DND-41 (cell line): Measurements from ENCODE around the gene SAMD8.

Source experiments
- ATAC-seq: fragments of 200-7000 bp; cut with Tn5 transposase; 3 replicates; pipeline ENCODE4 v1.9.1; 2021; ENCODE audit warnings: low read depth; ENCODE audit not compliant: insufficient read depth
- DNase-seq: peaks from one replicate; pipeline ENCODE4 v3.0.0-alpha.2; 2020
- H2AFZ ChIP-seq: 2 replicates; pipeline ENCODE4 v1.6.0; 2012; ENCODE audit warnings: low read depth, low read length
- H3K27ac ChIP-seq: 2 replicates; pipeline ENCODE4 v1.5.1; 2012; ENCODE audit warnings: low read length, inconsistent platforms
- H3K27me3 ChIP-seq: fragments of 200-600 bp; sonication (generic); 2 replicates; pipeline ENCODE4 v1.6.0; 2012; ENCODE audit warnings: low read length, mild to moderate bottlenecking, inconsistent platforms; ENCODE audit not compliant: insufficient read depth, poor library complexity
- H3K36me3 ChIP-seq: 2 replicates; pipeline ENCODE4 v1.5.1; 2012; ENCODE audit warnings: low read length, inconsistent platforms; ENCODE audit not compliant: insufficient read depth
- H3K4me1 ChIP-seq: 2 replicates; pipeline ENCODE4 v1.5.1; 2012; ENCODE audit warnings: mild to moderate bottlenecking, low read length; ENCODE audit not compliant: insufficient read depth
- H3K4me2 ChIP-seq: 2 replicates; pipeline ENCODE4 v1.6.0; 2012; ENCODE audit warnings: mild to moderate bottlenecking, moderate library complexity, low read length, inconsistent platforms; ENCODE audit not compliant: insufficient read depth
- H3K4me3 ChIP-seq, 2 experiments: fragments of 200-600 bp in 1 of 2; shearing (Covaris generic) in 1 of 2; 2 replicates each; pipeline ENCODE4 v1.5.1; 2012 to 2016; ENCODE audit warnings: inconsistent platforms in 2 of 2, low read length in 2 of 2, mild to moderate bottlenecking in 2 of 2, low read depth in 1 of 2, moderate library complexity in 1 of 2
- H3K79me2 ChIP-seq: 2 replicates; pipeline ENCODE4 v1.6.0; 2012; ENCODE audit warnings: low read length, inconsistent platforms; ENCODE audit not compliant: insufficient read depth
- H3K9ac ChIP-seq: 2 replicates; pipeline ENCODE4 v1.6.0; 2012; ENCODE audit warnings: low read depth, mild to moderate bottlenecking, inconsistent platforms, low read length, moderate library complexity
- H3K9me3 ChIP-seq: 2 replicates; pipeline ENCODE4 v1.5.1; 2012; ENCODE audit warnings: low read length, moderate library complexity, mild to moderate bottlenecking, inconsistent platforms; ENCODE audit not compliant: insufficient read depth, severe bottlenecking
- H4K20me1 ChIP-seq: 2 replicates; pipeline ENCODE4 v1.6.0; 2012; ENCODE audit warnings: low read length; ENCODE audit not compliant: insufficient read depth
- CTCF ChIP-seq: IDR thresholded peaks from 2 replicates; pipeline ENCODE4 v1.5.1; 2012; ENCODE audit warnings: borderline replicate concordance, low read length, moderate library complexity, mild to moderate bottlenecking; ENCODE audit not compliant: poor library complexity, severe bottlenecking; ENCODE audit errors: extremely low read depth
- EZH2 ChIP-seq: IDR thresholded peaks from 3 replicates; pipeline ENCODE4 v1.6.1; 2012; ENCODE audit warnings: borderline replicate concordance, low read depth, mild to moderate bottlenecking, moderate library complexity, low read length, inconsistent platforms; ENCODE audit not compliant: severe bottlenecking

The SAMD8 gene

GRCh38 chr10:75229971-75230370, 118.5 kb downstream of the SAMD8 start:
- Histone ChIP-seq H3K36me3 (peaks cover 82% of the 10 kb centered on the region), H3K4me3 (no peak overlapping the region), H4K20me1 (peaks cover 36% of the 10 kb centered on the region), H3K79me2 (peaks cover 39% of the 10 kb centered on the region), H3K4me2 (no peak overlapping the region), H3K4me1 (peaks cover 6% of the 10 kb centered on the region), H3K9ac (no peak overlapping the region), H3K27ac (no peak overlapping the region), H2AFZ (no peak overlapping the region), H3K27me3 (no peaks in the 10 kb centered on the region), H3K9me3 (no peaks in the 10 kb centered on the region)
- DNase-seq (no peak), ATAC-seq (no peak)
- TF ChIP-seq EZH2, result no peak
- no peak for TF ChIP-seq CTCF

- Histone ChIP-seq H3K79me2 (peaks cover 36% of the 10 kb centered on the region), H4K20me1 (peaks cover 30% of the 10 kb centered on the region), H3K27ac (no peak overlapping the region), H3K27me3 (no peaks in the 10 kb centered on the region), H3K4me2 (no peak overlapping the region), H3K4me3 (no peak overlapping the region), H2AFZ (no peak overlapping the region), H3K36me3 (peaks cover 76% of the 10 kb centered on the region), H3K4me1 (peaks cover 11% of the 10 kb centered on the region), H3K9me3 (no peaks in the 10 kb centered on the region), H3K9ac (no peak overlapping the region)
- peak; percentile 88 for ATAC-seq
- DNase-seq, result peak; percentile 90
- peak; percentile 98 for TF ChIP-seq CTCF
- TF ChIP-seq EZH2, result no peak
Measured at GRCh38 chr10:75230600-75231038, 119.2 kb downstream of the SAMD8 start.
